Uterus (tissue), 2 donors: ENCODE results near the gene MAN1B1.
"Not testable (repeated sequence)": the region's sequence is repeated elsewhere in the genome, so short reads cannot be mapped to it uniquely, and the experiment has no call there.

Experiments
- CTCF ChIP-seq, 4 experiments: fragments of 200-600 bp in 2 of 4; fragments of 450-650 bp in 2 of 4; sonication (generic) in 2 of 4; IDR thresholded peaks; one replicate each; pipeline ENCODE4 v1.5.1; 2016 to 2019; ENCODE audit warnings: antibody characterized with exemption in 4 of 4, mild to moderate bottlenecking in 2 of 4, moderate library complexity in 1 of 4
- POLR2A ChIP-seq, 2 donors: fragments of 450-650 bp; IDR thresholded peaks; one replicate each; pipeline ENCODE4 v1.6.1; 2016; ENCODE audit warnings: antibody characterized with exemption in 2 of 2, mild to moderate bottlenecking in 1 of 2, moderate library complexity in 1 of 2

DNA sequence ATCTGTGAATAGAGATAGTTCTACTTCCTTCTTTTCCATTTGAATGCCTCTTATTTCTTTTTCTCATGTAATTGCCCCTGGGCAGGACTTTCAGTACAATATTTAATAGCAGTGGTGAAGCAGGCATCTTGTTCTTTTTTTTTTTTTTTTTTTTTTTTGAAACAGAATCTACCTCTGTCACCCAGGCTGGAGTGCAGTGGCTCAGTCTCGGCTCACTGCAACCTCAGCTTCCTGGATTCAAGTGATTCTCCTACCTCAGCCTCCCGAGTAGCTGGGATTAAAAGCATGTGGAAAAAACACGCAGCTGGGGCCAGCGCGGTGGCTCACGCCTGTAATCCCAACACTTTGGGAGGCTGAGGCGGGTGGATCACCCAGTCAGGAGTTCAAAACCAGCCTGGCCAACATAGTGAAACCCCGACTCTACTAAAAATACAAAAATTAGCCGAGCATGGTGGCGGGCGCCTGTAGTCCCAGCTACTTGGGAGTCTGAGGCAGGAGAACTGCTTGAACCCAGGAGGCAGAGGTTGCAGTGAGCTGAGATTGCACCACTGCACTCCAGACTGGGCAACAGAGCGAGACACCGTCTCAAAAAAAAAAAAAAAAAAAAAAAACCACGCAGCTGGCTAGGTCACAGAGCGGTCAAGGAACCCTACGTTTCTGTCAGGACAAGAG lies 36.1 kb downstream of the MAN1B1 start:
- TF ChIP-seq CTCF, POLR2A (IDR thresholded peaks at IDR 0.05): not testable (repeated sequence)
